NCI-H187 treated with DMSO at 0.1 percent for 48 hours (cell line): ENCODE results near the gene CDKN2D.

Experiments
- DNase-seq: peaks from one replicate; lab custom pipeline; 2025; lab: John Stamatoyannopoulos, UW

CDKN2D gene

DNA sequence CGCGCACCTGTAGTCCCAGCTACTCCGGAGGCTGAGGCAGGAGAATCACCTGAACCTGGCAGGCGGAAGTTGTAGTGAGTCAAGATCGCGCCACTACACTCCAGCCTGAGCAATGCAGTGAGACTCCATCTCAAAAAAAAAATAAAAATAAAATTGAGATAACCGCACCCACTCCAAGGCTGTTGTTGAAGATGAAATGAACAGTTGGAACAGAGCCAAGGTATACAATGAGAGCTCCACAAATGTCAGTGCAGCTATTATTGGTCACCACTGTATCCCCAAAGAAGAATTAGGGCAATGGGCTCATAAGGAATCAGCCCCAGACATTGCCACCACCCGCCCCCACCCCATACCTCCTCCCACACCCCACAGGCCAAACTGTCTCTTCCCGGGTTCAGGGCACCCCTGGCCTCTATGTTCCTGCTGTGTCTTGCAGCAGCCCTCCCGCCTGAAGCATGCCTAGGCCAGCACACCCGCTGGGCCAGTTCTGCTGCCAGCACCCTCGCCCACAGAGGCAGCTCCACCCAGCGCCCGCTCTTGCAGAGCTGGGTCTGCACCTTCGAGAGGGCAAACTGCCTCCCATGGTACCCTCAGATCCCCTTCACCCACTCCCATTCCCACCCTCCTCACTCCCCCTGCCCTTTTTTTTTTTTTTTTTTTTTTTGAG lies 48.0 kb downstream of the CDKN2D start:
- no peak for DNase-seq

DNA sequence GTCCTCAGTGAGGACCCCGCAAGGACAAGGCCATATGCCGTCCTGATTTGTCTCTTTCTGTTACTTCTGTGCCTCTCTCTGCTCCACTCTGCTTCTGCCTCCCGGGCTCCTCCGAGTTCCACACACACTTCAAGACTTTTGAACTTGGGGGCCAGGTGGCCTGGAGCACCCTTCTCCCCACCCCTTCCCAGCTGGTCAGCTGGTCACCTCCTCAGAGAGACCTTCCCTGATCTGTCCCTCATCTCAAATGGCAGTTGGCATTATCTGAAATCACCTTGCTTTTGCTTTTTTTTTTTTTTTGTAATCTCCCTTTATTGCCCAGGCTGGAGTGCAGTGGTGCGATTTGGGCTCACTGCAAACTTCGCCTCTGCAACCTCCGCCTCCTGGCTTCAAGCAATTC lies 49.4 kb downstream of the CDKN2D start:
- no peak for DNase-seq

DNA sequence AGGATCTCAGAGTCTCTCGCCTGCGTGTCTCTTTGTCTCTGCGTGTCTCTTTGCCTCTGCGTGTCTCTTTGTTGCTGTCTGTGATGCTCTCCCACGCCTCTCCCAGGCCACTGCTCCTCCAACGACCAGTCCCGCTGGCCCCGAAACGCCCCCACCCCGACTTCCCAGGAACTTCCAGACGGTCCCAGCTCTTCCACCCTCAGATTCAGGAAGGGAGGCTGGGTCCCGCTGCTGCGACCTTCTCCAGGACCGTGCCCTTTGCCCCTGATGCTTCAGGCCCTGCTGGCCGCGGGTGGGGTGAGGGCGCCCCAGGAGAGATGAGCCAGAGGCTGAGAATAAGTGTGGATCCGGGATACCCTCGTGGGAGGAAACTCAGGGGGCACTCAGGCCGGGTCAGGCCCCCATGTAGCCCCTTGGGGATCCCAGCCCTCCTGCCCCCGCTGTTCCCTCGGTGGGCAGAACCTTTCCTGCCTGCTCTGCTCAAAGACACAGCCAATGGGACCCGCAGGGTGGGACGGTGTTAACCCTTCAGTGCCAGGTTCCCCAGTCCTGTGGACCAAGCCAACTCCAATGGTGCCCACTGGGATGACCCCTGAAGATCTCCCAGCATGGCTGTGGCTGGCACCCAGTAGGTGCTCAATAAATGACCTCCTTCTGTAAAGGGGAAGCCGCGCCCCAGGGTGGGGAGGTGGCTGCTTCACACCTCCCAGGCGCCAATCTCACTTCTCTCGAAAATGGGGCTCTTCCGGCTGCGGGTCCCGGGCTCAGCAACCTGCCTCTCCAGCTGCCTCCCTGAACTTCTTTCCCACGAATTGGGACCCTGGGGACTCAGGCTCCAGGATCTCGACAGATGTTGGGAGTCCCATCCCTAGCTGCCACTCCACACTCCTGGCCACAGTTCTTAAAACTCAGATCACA lies 50.1 kb downstream of the CDKN2D start:
- DNase-seq: no peak

DNA sequence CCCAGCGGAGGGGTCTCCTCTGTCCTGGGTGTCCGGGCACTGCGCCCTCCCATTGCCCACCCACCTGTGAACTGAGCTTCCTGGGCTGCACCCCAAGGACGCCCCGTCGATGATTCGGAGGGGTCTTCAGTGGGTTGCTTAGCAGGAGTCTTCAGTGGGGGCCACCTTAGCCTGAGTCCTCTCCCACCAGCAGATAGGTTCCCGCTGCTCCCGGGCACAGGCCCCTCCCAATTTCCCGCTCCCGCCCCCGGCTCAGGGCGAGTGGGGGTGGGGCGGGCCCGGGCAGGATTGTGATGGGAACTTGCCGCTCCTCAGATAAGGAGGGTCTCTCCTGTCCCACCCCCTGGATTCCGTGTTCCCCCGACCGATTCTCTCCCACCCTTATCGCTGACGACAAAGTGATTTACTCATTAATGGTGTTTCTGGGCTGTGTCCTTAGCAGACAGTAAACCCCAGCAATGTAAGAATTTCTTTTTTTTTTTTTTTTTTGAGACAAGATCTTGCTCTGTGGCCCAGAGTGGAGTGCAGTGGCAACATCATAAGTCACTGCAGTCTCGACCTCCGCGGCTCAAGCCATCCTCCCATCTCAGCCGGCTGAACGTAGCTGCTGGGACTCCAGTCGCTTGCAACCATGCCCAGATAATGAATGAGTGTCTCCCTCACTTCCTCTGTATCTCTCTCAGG lies 50.9 kb downstream of the CDKN2D start:
- DNase-seq: no peak

DNA sequence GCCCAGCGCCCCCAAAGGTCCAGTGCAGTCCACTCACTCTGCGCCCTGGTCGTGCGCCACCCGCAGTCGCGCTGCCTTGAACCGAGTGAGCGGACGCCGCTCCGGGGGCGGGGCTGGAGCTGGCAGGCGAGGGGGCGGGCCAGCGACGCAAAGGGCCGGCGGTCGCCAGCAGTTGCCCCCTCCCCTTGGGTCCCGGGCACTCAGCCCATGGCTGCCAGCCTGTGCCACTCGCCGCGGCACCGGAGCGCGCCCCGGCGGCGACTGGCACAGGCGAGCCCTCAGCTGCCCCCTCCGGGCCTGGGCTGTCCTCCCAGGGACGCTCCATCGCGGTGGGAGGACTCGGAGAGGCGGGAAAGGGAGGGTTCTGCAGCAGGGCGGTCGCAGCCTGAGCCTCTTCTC lies 51.4 kb downstream of the CDKN2D start, which contains the start of gene S1PR5:
Gene S1PR5, minus strand, starts transcription at position 87 of the 399 bp plus-strand sequence. CDS start 2,436 bp downstream, outside the sequence.
- no peak for DNase-seq

DNA sequence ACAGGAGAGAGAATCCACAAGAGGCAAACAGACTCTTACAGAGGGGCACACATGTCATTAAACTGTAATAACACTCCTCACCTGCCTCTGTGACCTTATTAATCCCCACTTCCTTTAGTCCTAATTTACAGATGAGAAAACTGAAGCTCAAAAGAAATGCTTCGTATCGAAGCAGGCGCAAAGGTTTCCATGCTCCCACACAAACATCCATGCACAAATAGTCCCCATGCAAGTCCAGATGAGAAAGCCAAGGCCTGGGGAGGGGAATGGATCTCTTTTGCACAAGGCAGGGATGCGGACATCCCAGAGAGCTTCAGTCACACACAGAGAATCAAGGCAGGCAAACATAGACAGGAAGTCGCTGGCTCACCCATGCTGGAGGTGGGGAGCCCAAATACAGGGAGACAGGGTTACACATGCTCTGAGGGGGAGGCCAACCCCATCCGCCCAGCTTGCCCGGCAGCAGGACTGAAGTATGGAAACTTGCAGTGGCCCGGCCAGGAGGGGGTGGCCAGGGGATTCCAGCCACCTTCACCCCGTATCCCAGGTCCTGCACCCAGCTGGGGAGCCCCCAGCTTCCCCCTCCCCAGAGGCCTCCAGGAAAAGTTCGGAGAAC lies 52.0 kb downstream of the CDKN2D start:
- DNase-seq: no peak
